ENCODE results near the gene GDF11.

GDF11 gene

GRCh38 chr12:55711786-55712553 is 31.0 kb upstream of the GDF11 start:
- H2AFZ ChIP-seq (ENCODE audit: low read depth, low read length, severe bottlenecking): no peak overlapping the region
- no peaks in the 10 kb centered on the region for H3K79me2 ChIP-seq (ENCODE audit: insufficient read depth, low read length)
- H3K9me3 ChIP-seq (ENCODE audit: insufficient read depth, low read length): no peaks in the 10 kb centered on the region
- H3K4me2 ChIP-seq (ENCODE audit: low read depth, low read length, poor library complexity, severe bottlenecking): no peak overlapping the region
- H3F3A ChIP-seq (ENCODE audit: insufficient read depth): no peaks in the 10 kb centered on the region
- no peak overlapping the region for H3K27ac ChIP-seq (ENCODE audit: low read depth, low read length)
- H3K27me3 ChIP-seq (ENCODE audit: low read length): no peaks in the 10 kb centered on the region
- no peak overlapping the region for H3K4me3 ChIP-seq (ENCODE audit: insufficient read depth, low read length, poor library complexity, severe bottlenecking)
- no peak for TF ChIP-seq CTCF (IDR thresholded peaks at IDR 0.05; ENCODE audit: insufficient read depth, low read length, poor library complexity, severe bottlenecking)
- TF ChIP-seq EZH2phosphoT487 (conservative IDR thresholded peaks at IDR 0.05; ENCODE audit: low read length): no peak
- no peaks in the 10 kb centered on the region for H3K36me3 ChIP-seq (ENCODE audit: low read length)
- no peak overlapping the region for H3K9ac ChIP-seq (ENCODE audit: low read length)
- H4K20me1 ChIP-seq (ENCODE audit: low read depth, low read length): no peaks in the 10 kb centered on the region
- no peaks in the 10 kb centered on the region for H3K9me2 ChIP-seq (replicated peaks; ENCODE audit: insufficient read depth, low read length)

- H3K9me3 ChIP-seq (ENCODE audit: insufficient read depth, low read length): no peaks in the 10 kb centered on the region
- no peak overlapping the region for H3K27ac ChIP-seq (ENCODE audit: low read depth, low read length)
- no peaks in the 10 kb centered on the region for H4K20me1 ChIP-seq (ENCODE audit: low read depth, low read length)
- H3K4me3 ChIP-seq (ENCODE audit: insufficient read depth, low read length, poor library complexity, severe bottlenecking): no peak overlapping the region
- no peaks in the 10 kb centered on the region for H3K79me2 ChIP-seq (ENCODE audit: insufficient read depth, low read length)
- H3K9ac ChIP-seq (ENCODE audit: low read length): no peak overlapping the region
- TF ChIP-seq CTCF (IDR thresholded peaks at IDR 0.05; ENCODE audit: insufficient read depth, low read length, poor library complexity, severe bottlenecking) (no peak), EZH2phosphoT487 (conservative IDR thresholded peaks at IDR 0.05; ENCODE audit: low read length) (no peak)
- no peaks in the 10 kb centered on the region for H3K9me2 ChIP-seq (replicated peaks; ENCODE audit: insufficient read depth, low read length)
- H3F3A ChIP-seq (ENCODE audit: insufficient read depth): no peaks in the 10 kb centered on the region
- H3K4me2 ChIP-seq (ENCODE audit: low read depth, low read length, poor library complexity, severe bottlenecking): no peak overlapping the region
- no peaks in the 10 kb centered on the region for H3K36me3 ChIP-seq (ENCODE audit: low read length)
- no peak overlapping the region for H2AFZ ChIP-seq (ENCODE audit: low read depth, low read length, severe bottlenecking)
- no peaks in the 10 kb centered on the region for H3K27me3 ChIP-seq (ENCODE audit: low read length)
Observed at GRCh38 chr12:55712700-55713415, 30.1 kb upstream of the GDF11 start.

GRCh38 chr12:55713721-55714120 is 29.2 kb upstream of the GDF11 start:
- Histone ChIP-seq H3F3A (ENCODE audit: insufficient read depth) (no peaks in the 10 kb centered on the region), H2AFZ (ENCODE audit: low read depth, low read length, severe bottlenecking) (no peak overlapping the region), H3K9me2 (replicated peaks; ENCODE audit: insufficient read depth, low read length) (no peaks in the 10 kb centered on the region), H3K27ac (ENCODE audit: low read depth, low read length) (no peak overlapping the region), H3K9ac (ENCODE audit: low read length) (no peak overlapping the region), H3K9me3 (ENCODE audit: insufficient read depth, low read length) (no peaks in the 10 kb centered on the region), H3K27me3 (ENCODE audit: low read length) (no peaks in the 10 kb centered on the region), H3K36me3 (ENCODE audit: low read length) (no peaks in the 10 kb centered on the region), H3K4me3 (ENCODE audit: insufficient read depth, low read length, poor library complexity, severe bottlenecking) (no peak overlapping the region), H3K79me2 (ENCODE audit: insufficient read depth, low read length) (no peaks in the 10 kb centered on the region), H3K4me2 (ENCODE audit: low read depth, low read length, poor library complexity, severe bottlenecking) (no peak overlapping the region), H4K20me1 (ENCODE audit: low read depth, low read length) (no peaks in the 10 kb centered on the region)
- no peak for TF ChIP-seq CTCF (IDR thresholded peaks at IDR 0.05; ENCODE audit: insufficient read depth, low read length, poor library complexity, severe bottlenecking)
- TF ChIP-seq EZH2phosphoT487 (conservative IDR thresholded peaks at IDR 0.05; ENCODE audit: low read length): no peak

All from SU-DHL-6 (cell line).